Endometrium (tissue), 2 donors: ENCODE data around the gene ELANE.
"Not testable (repeated sequence)": the region's sequence is repeated elsewhere in the genome, so short reads cannot be mapped to it uniquely, and the experiment has no call there.

Experiments used
- FAIRE-seq: peaks from 2 replicates; lab custom pipeline; 2012; peaks lifted over from hg19 to GRCh38; lab: Jason Lieb, UNC
- donor health status: control.
- donor health status: control.

Gene ELANE

GRCh38 chr19:814152-815078 is 37.7 kb upstream of the ELANE start:
- no peak for FAIRE-seq

- FAIRE-seq, result no peak
Measured at GRCh38 chr19:815079-815774, 36.9 kb upstream of the ELANE start.

DNA sequence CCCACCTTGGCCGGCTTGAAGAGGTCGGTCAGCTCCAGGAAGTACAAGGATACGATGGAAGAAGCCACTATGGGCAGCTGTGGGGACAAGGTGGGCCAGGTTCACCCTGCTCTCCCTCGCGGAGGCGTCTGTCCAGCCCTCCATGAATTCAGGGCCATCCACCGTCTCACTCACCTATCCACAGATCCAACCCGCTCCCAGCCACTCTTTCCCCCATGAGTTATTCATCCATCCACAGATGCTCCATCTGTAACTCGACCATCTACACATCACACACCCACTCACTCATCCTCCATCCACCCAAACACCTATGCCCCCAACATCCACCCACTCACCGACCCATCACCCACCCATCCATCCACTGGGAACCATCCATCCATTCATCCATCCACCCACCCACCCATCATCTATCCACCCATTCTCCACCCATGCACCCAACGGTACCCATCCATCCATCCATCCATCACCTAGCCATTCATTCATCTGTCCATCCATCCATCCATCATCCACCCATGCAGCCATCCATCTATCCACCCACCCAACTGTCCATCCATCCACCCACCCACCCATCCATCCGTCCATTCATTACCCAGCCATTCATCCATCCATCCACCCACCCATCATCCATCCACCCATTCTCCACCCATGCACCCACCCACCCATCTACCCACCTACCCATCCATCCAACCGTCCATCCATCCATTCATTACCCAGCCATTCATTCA is 36.2 kb upstream of the ELANE start:
- no peak for FAIRE-seq

DNA sequence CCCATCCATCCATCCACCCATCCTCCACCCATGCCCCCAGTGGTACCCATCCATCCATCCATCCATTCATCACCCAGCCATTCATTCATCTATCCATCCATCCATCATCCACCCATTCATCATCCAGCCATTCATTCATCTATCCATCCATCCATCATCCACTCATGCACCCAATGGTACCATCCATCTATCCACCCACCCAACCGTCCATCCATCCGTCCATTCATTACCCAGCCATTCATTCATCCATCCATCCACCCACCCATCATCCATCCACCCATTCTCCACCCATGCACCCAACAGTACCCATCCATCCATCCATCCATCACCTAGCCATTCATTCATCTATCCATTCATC is 35.6 kb upstream of the ELANE start:
- no peak for FAIRE-seq

GRCh38 chr19:820212-820611 is 31.9 kb upstream of the ELANE start:
- FAIRE-seq, result not testable (repeated sequence)

DNA sequence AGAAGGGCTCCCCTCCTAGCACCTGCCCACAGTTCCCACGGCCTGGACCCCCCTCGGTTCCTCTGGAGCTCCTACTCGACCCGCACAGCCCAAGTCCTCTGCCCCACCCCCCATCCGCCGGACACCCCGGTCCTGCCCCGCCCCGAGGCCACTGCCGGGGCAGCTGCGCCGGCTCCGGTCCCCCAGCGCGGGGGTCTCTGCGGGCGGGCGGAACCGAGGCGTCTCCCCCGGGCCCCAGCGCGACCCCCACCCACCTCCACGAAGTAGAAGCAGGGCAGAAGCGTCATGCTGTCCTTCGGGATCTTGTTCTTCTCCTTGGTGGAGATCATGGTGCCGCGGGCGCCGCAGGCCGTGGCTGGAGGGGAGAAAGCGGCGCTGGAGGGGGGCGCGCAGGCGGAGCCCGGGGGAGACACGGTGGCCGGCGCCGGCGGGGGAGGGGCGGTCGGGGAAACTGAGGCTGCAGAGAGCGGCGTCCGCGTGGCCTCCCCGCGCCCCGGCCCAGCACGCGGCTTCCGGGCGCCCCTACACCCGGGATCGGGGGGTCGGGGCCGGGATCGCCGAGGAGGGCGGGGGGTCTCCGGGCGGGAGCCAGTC is 30.8 kb upstream of the ELANE start:
- FAIRE-seq, result no peak

DNA sequence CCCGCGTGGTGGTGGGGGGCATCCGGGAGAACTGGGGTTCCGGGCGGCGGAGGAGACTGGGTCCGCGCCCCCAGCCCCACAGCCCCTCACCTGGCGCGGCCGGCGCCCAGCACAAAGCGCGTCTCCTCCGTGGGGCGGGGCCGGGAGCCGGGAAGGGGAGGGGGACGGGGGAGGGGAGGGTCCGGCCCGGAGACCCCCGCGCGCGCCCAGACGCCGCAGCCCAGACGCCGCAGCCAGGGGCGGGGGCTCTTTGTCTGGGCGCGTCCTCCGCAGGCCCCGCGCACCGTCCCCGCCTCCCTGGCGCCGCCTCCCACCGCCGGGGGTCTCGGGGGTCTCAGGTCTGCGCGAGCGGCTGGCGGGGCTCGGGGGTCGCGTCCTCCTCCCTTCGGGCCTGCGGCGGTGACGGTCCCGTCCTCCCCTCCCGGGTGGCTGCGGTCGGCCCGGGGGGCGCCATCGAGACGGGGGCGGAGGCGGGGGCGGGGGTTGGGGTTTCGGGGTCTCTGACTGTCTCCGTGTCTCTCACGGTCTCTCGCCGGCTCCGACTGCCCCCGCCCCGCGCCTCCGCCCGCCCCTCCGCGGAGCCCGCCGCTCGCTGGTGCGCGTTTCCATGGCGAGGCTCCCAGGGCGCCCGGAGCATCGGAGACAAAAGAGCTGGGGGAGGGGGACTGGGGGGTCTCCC is 30.1 kb upstream of the ELANE start, which contains the start of gene PLPPR3:
Gene PLPPR3 (minus strand): TSS at position 131 of the 679 bp plus-strand sequence. CDS start 396 bp downstream, outside the sequence.
- no peak for FAIRE-seq

- no peak for FAIRE-seq
Measured at GRCh38 chr19:823565-824121, 28.5 kb upstream of the ELANE start.

DNA sequence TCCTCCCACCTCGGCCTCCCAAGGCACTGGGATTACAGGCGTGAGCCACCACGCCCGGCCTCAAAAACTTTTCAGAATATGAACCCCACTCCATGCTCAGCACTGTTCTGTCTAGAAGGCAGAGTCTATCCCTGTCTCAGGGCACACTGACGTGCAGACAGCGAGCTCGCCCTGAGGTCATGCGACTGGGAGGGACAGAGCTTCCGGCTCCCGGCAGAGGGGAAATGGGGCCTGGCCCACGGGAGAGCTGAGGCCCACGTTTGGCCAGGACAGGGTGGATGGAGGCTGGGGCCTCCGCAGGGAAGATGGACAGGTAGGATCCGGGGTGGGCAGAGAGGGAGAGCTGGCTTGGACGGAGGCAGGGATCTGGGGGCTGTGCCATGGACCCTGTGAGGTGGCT is 27.2 kb upstream of the ELANE start:
- FAIRE-seq, result no peak

DNA sequence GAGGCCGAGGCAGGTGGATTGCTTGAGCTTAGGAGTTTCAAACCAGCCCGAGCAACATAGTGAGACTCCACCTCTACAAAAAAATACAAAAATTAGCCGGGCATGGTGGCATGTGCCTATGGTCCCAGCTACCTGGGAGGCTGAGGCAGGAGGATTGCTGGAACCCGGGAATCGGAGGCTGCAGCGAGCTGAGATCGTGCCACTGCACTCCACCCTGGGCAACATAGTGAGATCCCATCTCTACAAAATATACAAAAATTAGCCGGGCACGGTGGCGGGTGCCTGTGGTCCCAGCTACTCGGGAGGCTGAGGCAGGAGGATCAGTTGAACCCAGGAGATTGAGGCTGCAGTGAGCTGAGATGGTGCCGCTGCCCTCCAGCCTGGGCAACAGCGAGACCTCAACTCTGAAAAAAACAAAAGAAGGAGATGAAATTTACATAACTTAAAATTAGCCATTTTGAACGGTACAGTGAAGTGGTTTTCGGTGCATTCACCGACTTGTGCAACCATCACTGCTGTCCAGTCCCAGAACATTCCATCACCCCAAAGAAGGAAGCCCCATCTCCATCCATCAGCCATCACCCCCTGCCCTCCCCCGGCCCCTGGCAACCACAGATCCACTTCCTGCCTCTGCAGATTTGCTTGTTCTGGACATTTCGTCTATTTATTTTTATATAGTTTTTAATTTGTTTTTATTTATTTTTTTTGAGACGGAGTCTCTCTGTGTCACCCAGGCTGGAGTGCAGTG is 26.0 kb upstream of the ELANE start:
- no peak for FAIRE-seq

- no peak for FAIRE-seq
Measured at GRCh38 chr19:827314-827709, 24.8 kb upstream of the ELANE start.

DNA sequence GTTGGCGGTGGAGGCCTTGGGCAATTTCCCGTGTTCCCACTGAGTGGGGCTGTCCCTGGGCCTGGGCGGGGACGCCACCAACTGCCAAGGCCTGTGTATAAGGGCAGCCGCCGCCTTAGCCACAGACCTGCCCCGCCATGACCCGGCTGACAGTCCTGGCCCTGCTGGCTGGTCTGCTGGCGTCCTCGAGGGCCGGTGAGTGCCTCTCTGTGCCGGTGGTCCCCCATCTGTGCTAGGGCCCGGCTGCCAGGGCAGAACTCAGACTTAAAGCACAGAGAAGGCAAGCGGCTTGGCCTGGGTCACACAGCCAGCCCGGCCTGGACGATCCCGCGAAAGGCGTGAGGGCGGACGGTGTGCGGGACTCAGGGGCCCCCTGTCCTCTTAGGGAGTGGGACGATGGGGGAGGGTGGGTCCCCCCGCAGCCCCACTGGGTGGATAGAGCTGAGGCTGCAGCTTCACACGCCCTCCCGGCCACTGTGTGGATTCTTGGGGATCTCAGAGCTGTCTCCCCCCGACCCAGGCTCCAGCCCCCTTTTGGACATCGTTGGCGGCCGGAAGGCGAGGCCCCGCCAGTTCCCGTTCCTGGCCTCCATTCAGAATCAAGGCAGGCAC is 24.3 kb upstream of the ELANE start, which contains the start of gene AZU1:
Gene AZU1 (plus strand): TSS at position 128 of the 612 bp plus-strand sequence. CDS start 10 bp downstream, at position 138.
- no peak for FAIRE-seq

DNA sequence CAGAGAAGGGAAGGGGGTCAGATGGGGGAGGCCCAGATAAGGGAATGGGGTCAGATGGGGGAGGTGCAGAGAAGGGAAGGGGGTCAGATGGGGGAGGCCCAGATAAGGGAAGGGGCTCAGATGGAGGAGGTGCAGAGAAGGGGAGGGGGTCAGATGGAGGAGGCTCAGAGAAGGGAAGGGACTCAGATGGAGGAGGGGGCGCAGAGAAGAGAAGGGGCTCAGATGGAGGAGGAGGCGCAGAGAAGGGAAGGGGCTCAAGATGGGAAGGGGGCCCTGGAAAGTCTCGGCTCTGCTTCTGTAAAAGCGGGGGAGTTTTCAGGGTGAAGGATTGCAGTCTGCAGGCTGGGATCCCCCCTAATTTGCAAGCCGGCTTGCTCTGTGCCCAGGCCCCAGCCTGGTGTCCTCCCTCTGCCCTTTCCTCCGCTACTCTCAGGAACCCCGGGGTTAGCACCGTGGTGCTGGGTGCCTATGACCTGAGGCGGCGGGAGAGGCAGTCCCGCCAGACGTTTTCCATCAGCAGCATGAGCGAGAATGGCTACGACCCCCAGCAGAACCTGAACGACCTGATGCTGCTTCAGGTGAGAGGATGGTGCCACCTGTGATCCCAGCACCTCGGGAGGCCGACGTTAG is 22.9 kb upstream of the ELANE start:
- FAIRE-seq, result no peak

DNA sequence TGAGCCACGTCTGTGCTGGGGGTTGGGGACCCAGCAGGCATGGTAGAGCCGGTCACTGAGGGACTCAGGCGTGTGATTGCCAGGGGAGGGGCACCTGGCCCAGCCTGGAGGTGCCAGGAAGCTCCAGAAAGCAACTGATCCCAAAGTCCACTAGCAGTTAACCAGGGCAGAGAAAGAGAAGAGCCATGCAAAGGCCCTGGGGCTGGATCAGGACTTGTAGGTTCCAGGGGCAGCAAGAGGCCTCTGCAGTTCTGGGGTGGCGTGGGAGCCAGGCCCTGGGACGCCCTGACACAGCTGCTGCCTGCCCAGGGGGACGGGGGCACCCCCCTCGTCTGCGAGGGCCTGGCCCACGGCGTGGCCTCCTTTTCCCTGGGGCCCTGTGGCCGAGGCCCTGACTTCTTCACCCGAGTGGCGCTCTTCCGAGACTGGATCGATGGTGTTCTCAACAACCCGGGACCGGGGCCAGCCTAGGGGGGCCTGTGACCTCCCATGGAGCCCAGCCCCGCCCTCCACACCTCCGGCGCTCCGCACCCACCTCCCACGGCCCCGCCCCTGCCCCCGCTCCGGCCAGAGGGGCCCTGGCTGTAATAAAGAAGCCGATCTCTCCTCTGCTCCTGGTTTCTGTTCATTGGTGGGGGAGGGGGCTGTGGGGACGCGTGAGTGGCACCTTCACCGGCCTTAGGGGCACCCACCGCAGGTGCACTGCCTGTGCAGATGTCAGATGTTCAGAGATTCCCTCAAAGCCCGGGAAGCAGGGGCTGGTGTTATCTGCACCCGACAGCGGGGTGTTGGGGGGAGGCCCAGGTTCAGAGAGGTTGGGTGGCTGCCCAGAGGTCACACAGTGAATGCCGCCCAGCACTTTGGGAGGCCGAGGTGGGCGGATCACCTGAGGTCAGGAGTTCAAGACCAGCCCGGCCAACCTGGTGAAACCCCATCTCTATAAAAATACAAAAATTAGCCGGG is 20.4 kb upstream of the ELANE start:
- FAIRE-seq, result no peak

DNA sequence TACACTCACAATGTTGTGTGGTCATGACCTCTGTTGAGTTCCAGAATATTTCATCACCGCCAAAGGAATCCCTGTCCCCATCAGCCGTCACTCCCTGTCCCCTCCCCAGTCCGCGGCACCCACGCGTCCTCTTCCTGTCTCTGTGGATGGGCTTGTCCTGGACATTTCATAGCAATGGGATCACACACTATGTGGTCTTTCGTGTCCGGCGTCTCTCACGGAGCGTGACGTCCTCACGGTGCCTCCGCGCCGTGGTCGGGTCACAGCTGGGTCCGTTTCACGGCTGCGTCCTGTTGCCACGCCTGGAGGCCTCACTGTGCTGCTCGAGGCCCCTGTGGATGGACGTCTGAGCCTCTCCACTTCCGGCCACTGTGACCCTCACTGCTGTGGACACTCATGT is 17.9 kb upstream of the ELANE start:
- no peak for FAIRE-seq

- FAIRE-seq, result no peak
Measured at GRCh38 chr19:835210-835810, 16.8 kb upstream of the ELANE start.

- FAIRE-seq, result no peak
Measured at GRCh38 chr19:840519-841206, 11.4 kb upstream of the ELANE start, which contains the start of gene PRTN3. PRTN3 (plus strand) TSS chr19:840999; CDS start chr19:841009, 10 bp downstream.
